ENCODE measurements around the gene ADAM10.
A peak's percentile ranks its signal among the peaks of the same experiment; 100 is the strongest.

ADAM10 gene

DNA sequence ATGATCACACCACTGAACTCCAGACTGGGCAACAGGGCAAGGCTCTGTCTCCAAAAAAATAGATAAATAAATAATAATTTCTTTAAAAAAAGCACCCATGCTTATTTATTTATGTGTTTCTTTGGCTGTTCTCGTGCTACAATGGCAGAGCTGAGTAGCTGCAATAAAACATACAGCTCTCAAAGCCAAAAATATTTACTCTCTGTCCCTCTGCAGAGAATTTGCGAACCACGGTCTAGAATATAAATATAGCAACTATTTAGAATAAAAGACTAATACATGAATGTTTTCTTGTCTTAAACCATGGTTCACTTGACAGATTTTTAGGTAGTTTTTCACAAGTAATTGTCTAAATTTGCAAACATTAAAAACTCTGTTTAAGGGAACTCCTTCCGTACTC lies 72.7 kb downstream of the ADAM10 start:
- no CpG with 5 or more reads among the region's 4 CpGs for WGBS, 2 experiments (ENCODE audit: insufficient coverage in 2 of 2)
- no peaks in the 10 kb centered on the region for H3K9me3 ChIP-seq (ENCODE audit: control insufficient read depth, low read length)
- H3K4me1 ChIP-seq (ENCODE audit: control insufficient read depth, insufficient read depth, low read length, poor library complexity, severe bottlenecking), result peaks cover 4% of the 10 kb centered on the region
- H3K4me3 ChIP-seq (ENCODE audit: extremely low read depth, insufficient read depth, low read length, poor library complexity, severe bottlenecking), result no peak overlapping the region
- no peak overlapping the region for H3K27ac ChIP-seq (ENCODE audit: low read depth, low read length, severe bottlenecking)
- peaks cover 34% of the 10 kb centered on the region for H3K36me3 ChIP-seq (ENCODE audit: control insufficient read depth, insufficient read depth, low read length)

DNA sequence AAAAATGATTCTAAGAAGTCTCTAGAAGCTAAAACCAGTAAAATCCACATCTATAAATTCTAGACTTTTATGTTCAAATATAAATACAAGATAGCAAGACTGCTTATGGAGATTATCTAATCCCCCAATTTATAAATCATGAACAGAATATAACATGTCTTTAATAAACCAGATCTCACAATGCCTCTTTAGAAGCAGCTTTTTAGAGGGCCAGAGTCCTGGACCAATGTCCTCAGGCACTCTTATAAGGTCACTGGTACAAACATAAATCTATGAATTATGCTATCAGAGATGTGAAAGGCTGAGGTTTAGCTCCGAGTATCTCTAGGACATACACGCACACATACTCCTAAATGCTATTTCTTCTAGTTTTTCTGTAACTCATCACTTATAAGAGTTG lies 78.3 kb downstream of the ADAM10 start:
- Histone ChIP-seq H3K4me1 (ENCODE audit: control insufficient read depth, insufficient read depth, low read length, poor library complexity, severe bottlenecking) (peaks cover 19% of the 10 kb centered on the region), H3K27ac (ENCODE audit: low read depth, low read length, severe bottlenecking) (no peak overlapping the region)
- WGBS, 2 experiments (ENCODE audit: insufficient coverage in 2 of 2), result 88 to 100% methylated on average over 1 of the region's 2 CpGs

DNA sequence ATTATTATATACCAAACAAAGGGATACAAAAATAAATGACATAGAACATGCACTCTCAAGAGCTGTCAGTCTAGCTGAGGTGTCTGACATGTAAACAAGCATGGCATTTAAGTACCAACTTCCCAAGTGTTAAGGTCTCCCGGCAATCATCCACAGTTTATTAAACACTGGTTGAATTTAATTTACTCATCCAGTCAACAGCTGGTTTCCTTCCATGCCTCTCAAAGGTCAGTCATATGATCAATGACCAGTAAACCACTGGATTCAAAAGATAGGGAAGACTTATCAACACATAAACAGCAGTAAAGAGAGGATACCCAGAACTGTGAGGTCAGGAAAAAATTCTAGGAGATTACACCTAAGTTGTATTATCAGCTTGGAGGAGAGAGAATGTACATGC lies 80.4 kb downstream of the ADAM10 start:
- no peak overlapping the region for H3K4me3 ChIP-seq (ENCODE audit: extremely low read depth, insufficient read depth, low read length, poor library complexity, severe bottlenecking)
- H3K9me3 ChIP-seq (ENCODE audit: control insufficient read depth, low read length), result no peaks in the 10 kb centered on the region
- H3K27ac ChIP-seq (ENCODE audit: low read depth, low read length, severe bottlenecking), result no peak overlapping the region
- WGBS, 2 experiments (ENCODE audit: insufficient coverage in 2 of 2), result 83 to 100% methylated on average over 1 of the region's 1 CpG
- peaks cover 26% of the 10 kb centered on the region for H3K36me3 ChIP-seq (ENCODE audit: control insufficient read depth, insufficient read depth, low read length)
- peaks cover 19% of the 10 kb centered on the region for H3K4me1 ChIP-seq (ENCODE audit: control insufficient read depth, insufficient read depth, low read length, poor library complexity, severe bottlenecking)

More for the DNA sequence above, 78.3 kb downstream of the ADAM10 start:
- Histone ChIP-seq H3K36me3 (ENCODE audit: control insufficient read depth, insufficient read depth, low read length) (peaks cover 25% of the 10 kb centered on the region), H3K4me3 (ENCODE audit: extremely low read depth, insufficient read depth, low read length, poor library complexity, severe bottlenecking) (no peak overlapping the region), H3K9me3 (ENCODE audit: control insufficient read depth, low read length) (no peaks in the 10 kb centered on the region)

DNA sequence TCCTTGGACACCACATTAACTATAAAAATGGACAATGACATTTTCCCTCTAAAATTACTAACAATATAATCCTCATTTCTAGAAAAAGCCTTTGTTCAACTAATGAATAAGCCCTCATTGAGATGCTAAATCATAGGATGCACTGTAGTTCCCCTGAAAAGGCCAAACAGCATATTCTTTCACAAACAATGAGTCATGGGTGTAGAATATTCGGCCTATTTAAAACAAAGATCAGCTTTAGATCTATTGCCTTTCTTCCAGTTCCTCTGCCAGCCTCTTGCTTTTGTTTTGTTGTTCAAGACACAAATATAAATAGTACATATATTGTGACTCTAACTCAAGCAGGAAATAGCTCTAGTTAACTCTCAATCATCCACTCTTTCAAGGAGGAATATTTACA lies 82.5 kb downstream of the ADAM10 start:
- no CpG with 5 or more reads among the region's 1 CpG for WGBS, 2 experiments (ENCODE audit: insufficient coverage in 2 of 2)
- Histone ChIP-seq H3K9me3 (ENCODE audit: control insufficient read depth, low read length) (no peaks in the 10 kb centered on the region), H3K36me3 (ENCODE audit: control insufficient read depth, insufficient read depth, low read length) (peaks cover 33% of the 10 kb centered on the region), H3K4me1 (ENCODE audit: control insufficient read depth, insufficient read depth, low read length, poor library complexity, severe bottlenecking) (peaks cover 19% of the 10 kb centered on the region), H3K27ac (ENCODE audit: low read depth, low read length, severe bottlenecking) (peak overlapping the region; percentile 55), H3K4me3 (ENCODE audit: extremely low read depth, insufficient read depth, low read length, poor library complexity, severe bottlenecking) (no peak overlapping the region)

DNA sequence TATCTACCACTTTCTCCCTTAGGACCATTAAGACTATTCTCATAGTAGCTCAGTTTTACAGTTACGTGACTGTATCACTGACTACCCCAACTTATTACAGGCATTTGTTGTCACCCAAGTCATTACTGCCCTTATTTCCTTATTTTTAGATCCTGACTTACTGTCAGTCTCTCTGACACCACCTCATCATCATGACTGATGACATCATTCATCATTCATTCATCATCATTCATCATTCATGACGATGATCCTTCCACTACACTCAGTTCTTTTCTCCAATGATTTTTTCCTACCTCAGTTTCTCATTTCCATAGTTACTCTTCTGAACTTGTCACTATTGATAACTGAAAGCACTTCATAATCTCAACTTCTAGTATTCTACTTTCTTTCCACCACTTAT lies 83.8 kb downstream of the ADAM10 start:
- Histone ChIP-seq H3K27ac (ENCODE audit: low read depth, low read length, severe bottlenecking) (no peak overlapping the region), H3K36me3 (ENCODE audit: control insufficient read depth, insufficient read depth, low read length) (peaks cover 34% of the 10 kb centered on the region), H3K4me1 (ENCODE audit: control insufficient read depth, insufficient read depth, low read length, poor library complexity, severe bottlenecking) (peaks cover 19% of the 10 kb centered on the region), H3K9me3 (ENCODE audit: control insufficient read depth, low read length) (no peaks in the 10 kb centered on the region), H3K4me3 (ENCODE audit: extremely low read depth, insufficient read depth, low read length, poor library complexity, severe bottlenecking) (no peak overlapping the region)
- WGBS, 2 experiments (ENCODE audit: insufficient coverage in 2 of 2), result 94 to 98% methylated on average over 2 of the region's 2 CpGs

DNA sequence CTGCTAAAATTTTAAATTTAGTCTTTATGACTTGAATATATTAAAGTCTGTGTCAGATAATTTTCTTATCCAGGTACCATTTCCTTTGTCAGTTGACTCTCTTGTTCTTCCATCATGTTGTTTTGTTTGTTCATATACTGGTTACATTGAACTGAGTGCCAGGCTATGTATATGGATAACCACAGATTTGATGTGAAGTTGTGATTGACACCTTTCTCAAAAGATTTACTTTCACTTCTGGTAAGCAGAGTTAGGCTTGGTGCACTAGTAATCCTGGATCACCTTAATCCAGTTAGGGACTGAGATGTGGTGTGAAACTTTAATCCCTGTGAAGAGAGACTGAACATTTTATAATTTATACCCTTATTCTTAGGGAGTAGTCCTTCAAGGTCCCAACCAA lies 99.4 kb downstream of the ADAM10 start:
- Histone ChIP-seq H3K4me3 (ENCODE audit: extremely low read depth, insufficient read depth, low read length, poor library complexity, severe bottlenecking) (no peak overlapping the region), H3K36me3 (ENCODE audit: control insufficient read depth, insufficient read depth, low read length) (peaks cover 43% of the 10 kb centered on the region)

DNA sequence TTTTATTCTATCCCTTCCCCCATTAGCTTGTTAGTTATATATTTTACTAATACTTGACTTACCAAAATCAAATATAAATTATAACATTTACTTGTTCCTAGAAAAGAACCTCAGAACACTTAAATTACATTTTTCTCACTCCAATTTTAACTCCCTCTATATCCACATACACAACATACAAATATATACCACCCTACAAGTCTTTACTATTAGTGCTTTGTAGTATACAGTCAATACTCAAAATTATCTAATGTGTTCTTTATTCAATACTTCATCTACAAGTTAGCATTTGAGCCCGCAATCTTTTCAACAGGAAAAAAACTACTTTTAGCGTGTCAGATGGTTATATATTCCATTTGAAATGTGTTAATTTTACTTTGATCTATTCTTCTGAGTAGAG lies 100.3 kb downstream of the ADAM10 start:
- Histone ChIP-seq H3K4me3 (ENCODE audit: extremely low read depth, insufficient read depth, low read length, poor library complexity, severe bottlenecking) (no peak overlapping the region), H3K9me3 (ENCODE audit: control insufficient read depth, low read length) (no peaks in the 10 kb centered on the region), H3K27ac (ENCODE audit: low read depth, low read length, severe bottlenecking) (no peak overlapping the region), H3K36me3 (ENCODE audit: control insufficient read depth, insufficient read depth, low read length) (peaks cover 42% of the 10 kb centered on the region), H3K4me1 (ENCODE audit: control insufficient read depth, insufficient read depth, low read length, poor library complexity, severe bottlenecking) (no peaks in the 10 kb centered on the region)
- WGBS, 2 experiments (ENCODE audit: insufficient coverage in 2 of 2), result no CpG with 5 or more reads among the region's 2 CpGs

More for the DNA sequence above, 99.4 kb downstream of the ADAM10 start:
- Histone ChIP-seq H3K9me3 (ENCODE audit: control insufficient read depth, low read length) (no peaks in the 10 kb centered on the region), H3K4me1 (ENCODE audit: control insufficient read depth, insufficient read depth, low read length, poor library complexity, severe bottlenecking) (no peaks in the 10 kb centered on the region), H3K27ac (ENCODE audit: low read depth, low read length, severe bottlenecking) (no peak overlapping the region)

DNA sequence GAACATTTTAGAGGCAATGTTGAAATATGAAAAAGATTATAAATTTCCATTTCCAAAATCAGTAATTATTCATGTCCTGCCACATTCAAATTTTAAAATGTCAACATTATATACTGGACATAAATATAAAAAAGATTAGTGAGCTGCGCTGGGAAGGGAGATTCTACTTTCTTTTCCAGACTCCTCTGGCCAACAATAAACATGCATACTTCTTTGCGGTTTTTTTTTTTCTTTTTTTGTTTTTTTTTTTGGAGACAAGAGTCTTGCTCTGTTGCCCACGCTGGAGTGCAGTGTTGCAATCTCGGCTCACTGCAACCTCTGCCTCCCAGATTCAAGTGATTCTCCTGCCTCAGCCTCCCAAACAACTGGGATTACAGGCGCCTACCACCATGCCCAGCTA lies 105.5 kb downstream of the ADAM10 start:
- H3K27ac ChIP-seq (ENCODE audit: low read depth, low read length, severe bottlenecking), result no peak overlapping the region
- 95% methylated on average over 3 of the region's 5 CpGs; no CpG with 5 or more reads in 1 of the 2 experiments for WGBS, 2 experiments (ENCODE audit: insufficient coverage in 2 of 2)
- H3K36me3 ChIP-seq (ENCODE audit: control insufficient read depth, insufficient read depth, low read length), result peaks cover 62% of the 10 kb centered on the region
- H3K4me1 ChIP-seq (ENCODE audit: control insufficient read depth, insufficient read depth, low read length, poor library complexity, severe bottlenecking), result no peaks in the 10 kb centered on the region
- H3K4me3 ChIP-seq (ENCODE audit: extremely low read depth, insufficient read depth, low read length, poor library complexity, severe bottlenecking), result no peak overlapping the region
- no peaks in the 10 kb centered on the region for H3K9me3 ChIP-seq (ENCODE audit: control insufficient read depth, low read length)

DNA sequence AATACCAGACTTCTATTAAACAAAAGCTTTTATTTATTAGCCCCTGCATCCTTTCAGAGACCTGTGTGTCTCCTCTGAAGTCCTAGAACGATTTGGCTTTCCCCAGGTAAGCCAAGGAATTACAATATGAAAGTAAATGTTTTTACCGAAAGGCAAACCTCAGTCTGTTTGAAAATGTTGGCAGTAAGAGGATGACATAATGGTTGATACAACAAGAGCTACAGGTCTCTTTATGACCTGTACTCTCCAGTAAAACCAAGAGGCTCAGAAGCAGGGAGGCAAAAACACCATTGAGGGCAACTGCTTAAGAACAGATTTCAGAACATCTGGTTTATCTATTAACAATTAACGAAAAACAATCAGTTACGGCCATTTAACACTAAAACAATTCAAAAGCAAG lies 107.8 kb downstream of the ADAM10 start:
- Histone ChIP-seq H3K27ac (ENCODE audit: low read depth, low read length, severe bottlenecking) (no peak overlapping the region), H3K4me3 (ENCODE audit: extremely low read depth, insufficient read depth, low read length, poor library complexity, severe bottlenecking) (no peak overlapping the region), H3K4me1 (ENCODE audit: control insufficient read depth, insufficient read depth, low read length, poor library complexity, severe bottlenecking) (no peaks in the 10 kb centered on the region), H3K36me3 (ENCODE audit: control insufficient read depth, insufficient read depth, low read length) (peaks cover 71% of the 10 kb centered on the region), H3K9me3 (ENCODE audit: control insufficient read depth, low read length) (no peaks in the 10 kb centered on the region)
- 93 to 97% methylated on average over 2 to 4 of the region's 4 CpGs for WGBS, 2 experiments (ENCODE audit: insufficient coverage in 2 of 2)

DNA sequence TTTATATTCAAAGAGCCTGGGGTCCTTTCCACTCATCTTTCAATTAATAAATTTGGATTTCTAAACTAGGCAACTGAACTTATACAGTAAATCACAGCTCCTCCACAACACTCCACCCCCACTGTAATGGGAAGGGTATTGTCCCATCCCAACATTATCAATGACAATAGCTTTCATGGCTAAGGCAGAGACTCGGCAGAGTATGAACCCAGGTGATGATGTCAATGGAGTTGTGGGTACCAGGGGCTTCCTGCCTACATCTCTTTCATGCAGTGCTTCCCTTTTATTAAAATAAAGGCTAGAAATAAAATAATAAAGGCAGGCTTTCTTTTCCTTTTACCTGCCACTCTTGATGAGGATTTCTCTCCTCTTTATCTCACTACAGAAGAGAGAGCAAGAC lies 109.5 kb downstream of the ADAM10 start:
- no CpG with 5 or more reads among the region's 1 CpG for WGBS, 2 experiments (ENCODE audit: insufficient coverage in 2 of 2)
- Histone ChIP-seq H3K27ac (ENCODE audit: low read depth, low read length, severe bottlenecking) (no peak overlapping the region), H3K4me3 (ENCODE audit: extremely low read depth, insufficient read depth, low read length, poor library complexity, severe bottlenecking) (no peak overlapping the region), H3K4me1 (ENCODE audit: control insufficient read depth, insufficient read depth, low read length, poor library complexity, severe bottlenecking) (no peaks in the 10 kb centered on the region), H3K36me3 (ENCODE audit: control insufficient read depth, insufficient read depth, low read length) (peaks cover 68% of the 10 kb centered on the region), H3K9me3 (ENCODE audit: control insufficient read depth, low read length) (no peaks in the 10 kb centered on the region)

DNA sequence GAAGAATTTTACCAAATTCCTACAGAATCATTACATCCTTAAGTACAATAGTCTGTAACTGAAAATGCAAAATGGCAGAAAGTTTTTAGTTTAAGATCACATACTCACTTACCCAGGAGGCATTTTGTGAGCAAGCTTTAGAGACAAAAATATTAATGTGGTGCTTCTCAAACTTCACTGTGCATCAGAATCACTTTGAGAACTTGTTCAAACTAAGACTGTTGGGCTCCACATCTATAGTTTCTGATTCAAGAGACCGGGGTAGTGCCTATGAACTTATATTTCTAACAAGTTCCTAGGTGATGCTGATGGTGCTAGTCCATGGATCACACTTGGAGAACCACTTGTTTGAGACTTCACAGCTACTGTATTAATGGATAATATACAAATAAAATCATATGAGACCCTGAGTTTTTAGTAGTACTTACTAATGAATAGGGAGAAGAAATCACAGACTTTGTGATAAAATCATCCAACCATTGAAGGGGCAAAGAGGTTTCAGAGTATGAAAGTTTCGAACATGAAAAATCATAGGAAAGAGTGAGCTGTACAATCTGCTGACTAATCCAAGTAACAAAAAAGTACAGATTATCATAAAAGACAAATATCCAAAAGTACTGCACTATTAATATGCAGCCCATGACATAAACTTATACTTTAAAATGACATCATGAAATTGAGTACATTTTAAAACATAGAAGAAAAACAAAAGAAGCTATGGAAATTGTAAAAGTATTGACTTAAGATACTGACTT lies 110.3 kb downstream of the ADAM10 start:
- H3K4me3 ChIP-seq (ENCODE audit: extremely low read depth, insufficient read depth, low read length, poor library complexity, severe bottlenecking), result no peak overlapping the region
- WGBS, 2 experiments (ENCODE audit: insufficient coverage in 2 of 2), result 100% methylated on average over 2 of the region's 2 CpGs; no CpG with 5 or more reads in 1 of the 2 experiments
- H3K4me1 ChIP-seq (ENCODE audit: control insufficient read depth, insufficient read depth, low read length, poor library complexity, severe bottlenecking), result no peaks in the 10 kb centered on the region
- peaks cover 60% of the 10 kb centered on the region for H3K36me3 ChIP-seq (ENCODE audit: control insufficient read depth, insufficient read depth, low read length)
- no peak overlapping the region for H3K27ac ChIP-seq (ENCODE audit: low read depth, low read length, severe bottlenecking)
- no peaks in the 10 kb centered on the region for H3K9me3 ChIP-seq (ENCODE audit: control insufficient read depth, low read length)
